Measurements from ENCODE around the gene GPC5.

GRCh38 chr13:91748416-91749089 is 350.1 kb downstream of the GPC5 start:
- TF ChIP-seq CTCF (IDR thresholded peaks at IDR 0.05; ENCODE audit: low read depth, low read length) (no peak), EZH2phosphoT487 (IDR thresholded peaks at IDR 0.05; ENCODE audit: low read depth) (no peak)

Measured in OCI-LY3 (cell line).